Measurements from ENCODE around the gene DNAJC13. TPM values are rescaled to one million over a fixed set of nuclear protein-coding genes. Genes with fewer than 3 reads are reported as not detected.

Gene DNAJC13
- total RNA-seq, 1 experiment from 2014 or later: 18.1 TPM

DNA sequence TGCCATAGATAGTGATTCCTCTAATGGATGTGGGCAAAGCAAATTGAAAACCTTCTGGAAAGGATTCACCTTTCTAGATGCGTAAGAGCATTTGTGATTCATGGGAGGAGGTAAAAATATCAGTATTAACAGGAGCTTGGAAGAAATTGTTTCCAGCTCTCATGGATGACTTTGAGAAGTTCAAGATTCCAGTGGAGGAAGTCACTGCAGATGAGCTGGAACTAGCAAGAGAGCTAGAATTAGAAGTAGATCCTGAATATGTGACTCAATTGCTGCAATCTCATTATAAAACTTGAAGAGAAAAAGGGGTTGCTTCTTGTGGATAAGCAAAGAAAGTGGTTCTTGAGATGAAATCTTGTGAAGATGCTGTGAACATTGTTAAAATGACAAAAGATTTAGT is 91.8 kb downstream of the DNAJC13 start:
- no peaks in the 10 kb centered on the region for H3K4me1 Mint-ChIP-seq

More for the DNA sequence above, 91.8 kb downstream of the DNAJC13 start:
- H3K9me3 Mint-ChIP-seq: no peaks in the 10 kb centered on the region
- no peak overlapping the region for H3K56ac ChIP-seq (ENCODE audit: insufficient read length, low read depth, low read length)
- H3K23ac ChIP-seq (ENCODE audit: insufficient read length, low read depth, low read length): no peak overlapping the region
- H2AFZ ChIP-seq (ENCODE audit: low read length): no peak overlapping the region
- H3K4me3 Mint-ChIP-seq: no peak overlapping the region
- H3K4me1 ChIP-seq (ENCODE audit: insufficient read depth, low read length): no peaks in the 10 kb centered on the region
- DNase-seq: no peak
- H3K36me3 Mint-ChIP-seq (ENCODE audit: insufficient read depth in 1 of 3, low read depth in 3 of 3): peaks cover 5 to 50% (median 39%) of the 10 kb centered on the region in 3 experiments; a peak in 5 of 7 replicates
- no peak overlapping the region for H3K27ac ChIP-seq (ENCODE audit: insufficient read length, low read depth, low read length)
- H3K23me2 ChIP-seq (ENCODE audit: insufficient read length, low read depth, low read length, poor library complexity, severe bottlenecking): no peaks in the 10 kb centered on the region
- H2BK20ac ChIP-seq (ENCODE audit: low read depth, low read length, poor library complexity, severe bottlenecking): no peak overlapping the region
- H2BK5ac ChIP-seq (ENCODE audit: insufficient read length, low read length): no peak overlapping the region
- H2BK120ac ChIP-seq (ENCODE audit: low read depth, low read length, poor library complexity, severe bottlenecking): no peak overlapping the region
- no peak overlapping the region for H3K14ac ChIP-seq (ENCODE audit: insufficient read depth, low read length)
- H4K20me1 ChIP-seq (ENCODE audit: control insufficient read depth, insufficient read depth, insufficient read length): no peaks in the 10 kb centered on the region
- H3K27me3 ChIP-seq (ENCODE audit: insufficient read depth, low read length): no peaks in the 10 kb centered on the region
- TF ChIP-seq, protein P1, sequence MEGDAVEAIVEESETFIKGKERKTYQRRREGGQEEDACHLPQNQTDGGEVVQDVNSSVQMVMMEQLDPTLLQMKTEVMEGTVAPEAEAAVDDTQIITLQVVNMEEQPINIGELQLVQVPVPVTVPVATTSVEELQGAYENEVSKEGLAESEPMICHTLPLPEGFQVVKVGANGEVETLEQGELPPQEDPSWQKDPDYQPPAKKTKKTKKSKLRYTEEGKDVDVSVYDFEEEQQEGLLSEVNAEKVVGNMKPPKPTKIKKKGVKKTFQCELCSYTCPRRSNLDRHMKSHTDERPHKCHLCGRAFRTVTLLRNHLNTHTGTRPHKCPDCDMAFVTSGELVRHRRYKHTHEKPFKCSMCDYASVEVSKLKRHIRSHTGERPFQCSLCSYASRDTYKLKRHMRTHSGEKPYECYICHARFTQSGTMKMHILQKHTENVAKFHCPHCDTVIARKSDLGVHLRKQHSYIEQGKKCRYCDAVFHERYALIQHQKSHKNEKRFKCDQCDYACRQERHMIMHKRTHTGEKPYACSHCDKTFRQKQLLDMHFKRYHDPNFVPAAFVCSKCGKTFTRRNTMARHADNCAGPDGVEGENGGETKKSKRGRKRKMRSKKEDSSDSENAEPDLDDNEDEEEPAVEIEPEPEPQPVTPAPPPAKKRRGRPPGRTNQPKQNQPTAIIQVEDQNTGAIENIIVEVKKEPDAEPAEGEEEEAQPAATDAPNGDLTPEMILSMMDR (conservative IDR thresholded peaks at IDR 0.05): no peak
- H3K79me1 ChIP-seq (ENCODE audit: insufficient read depth, low read depth, low read length, poor library complexity, severe bottlenecking): no peaks in the 10 kb centered on the region
- no peak overlapping the region for H2AK5ac ChIP-seq (ENCODE audit: insufficient read length, low read length)
- no peak overlapping the region for H3K4ac ChIP-seq (ENCODE audit: low read depth, low read length)
- H4K91ac ChIP-seq (ENCODE audit: insufficient read length, low read depth, low read length): no peak overlapping the region
- no peak overlapping the region for H2BK15ac ChIP-seq (ENCODE audit: low read depth, low read length)
- H3K27me3 Mint-ChIP-seq (ENCODE audit: low read depth): no peaks in the 10 kb centered on the region
- H3K9me3 ChIP-seq (ENCODE audit: control insufficient read depth, low read depth, low read length): no peaks in the 10 kb centered on the region
- H3K4me2 ChIP-seq (ENCODE audit: insufficient read depth, insufficient read length, low read length): no peak overlapping the region
- H4K5ac ChIP-seq (ENCODE audit: insufficient read length, low read depth, low read length): no peak overlapping the region
- H2BK12ac ChIP-seq (ENCODE audit: insufficient read length, low read depth, low read length): no peak overlapping the region
- H3K9ac ChIP-seq (ENCODE audit: extremely low read depth, insufficient read length, low read length): no peak overlapping the region
- H3K79me2 ChIP-seq (ENCODE audit: insufficient read depth, low read length): no peaks in the 10 kb centered on the region
- H3K27ac Mint-ChIP-seq: no peak overlapping the region
- no peak overlapping the region for H3K18ac ChIP-seq (ENCODE audit: insufficient read length, low read depth, low read length)
- H4K8ac ChIP-seq (replicated peaks; ENCODE audit: insufficient read length, low read depth, low read length): no peak overlapping the region
- WGBS (ENCODE audit: extremely low coverage, insufficient read length, low lambda C conversion rate): no CpG with 5 or more reads among the region's 1 CpG
- H3T11ph ChIP-seq (ENCODE audit: low read length): no peak overlapping the region
